ENCODE data around the gene TTLL10. TPM values are rescaled to one million over a fixed set of nuclear protein-coding genes. Genes with fewer than 3 reads are reported as not detected.
A peak's percentile ranks its signal among the peaks of the same experiment; 100 is the strongest.

Gene TTLL10
- polyA plus RNA-seq, 2 donors: 0.28 to 0.43 TPM

GRCh38 chr1:1204998-1205768, 31.5 kb downstream of the TTLL10 start:
- H3K27ac ChIP-seq (ENCODE audit: low read depth in 2 of 2, low read length in 1 of 2): no peak overlapping the region
- no peaks in the 10 kb centered on the region for H3K9me3 ChIP-seq (ENCODE audit: control insufficient read depth in 2 of 2, insufficient read depth in 1 of 2, low read depth in 1 of 2, low read length in 1 of 2)
- no peaks in the 10 kb centered on the region for H3K36me3 ChIP-seq (ENCODE audit: control insufficient read depth in 2 of 2, insufficient read depth in 2 of 2, low read length in 1 of 2)
- peaks cover 0 to 7% of the 10 kb centered on the region in 2 donors for H3K27me3 ChIP-seq (ENCODE audit: control insufficient read depth in 1 of 2, insufficient read depth in 2 of 2, low read length in 2 of 2)
- peaks cover 10 to 11% of the 10 kb centered on the region in 2 donors for H3K4me1 ChIP-seq (ENCODE audit: control insufficient read depth in 2 of 2, insufficient read depth in 2 of 2, low read length in 1 of 2)
- H3K4me3 ChIP-seq (ENCODE audit: low read depth in 1 of 2, low read length in 2 of 2): peak overlapping the region in 1 of 2 donors; percentile 26
- 82 to 86% methylated on average over 16 to 19 of the region's 19 CpGs for WGBS, 2 donors

- Histone ChIP-seq H3K4me1 (ENCODE audit: control insufficient read depth in 2 of 2, insufficient read depth in 2 of 2, low read length in 1 of 2) (peaks cover 10 to 11% of the 10 kb centered on the region in 2 donors), H3K27me3 (ENCODE audit: control insufficient read depth in 1 of 2, insufficient read depth in 2 of 2, low read length in 2 of 2) (peaks cover 0 to 5% of the 10 kb centered on the region in 2 donors), H3K27ac (ENCODE audit: low read depth in 2 of 2, low read length in 1 of 2) (no peak overlapping the region), H3K9me3 (ENCODE audit: control insufficient read depth in 2 of 2, insufficient read depth in 1 of 2, low read depth in 1 of 2, low read length in 1 of 2) (no peaks in the 10 kb centered on the region), H3K4me3 (ENCODE audit: low read depth in 1 of 2, low read length in 2 of 2) (peak overlapping the region; percentile 26 to 29), H3K36me3 (ENCODE audit: control insufficient read depth in 2 of 2, insufficient read depth in 2 of 2, low read length in 1 of 2) (no peaks in the 10 kb centered on the region)
- WGBS, 2 donors: 25% methylated on average over 31 of the region's 31 CpGs
These were observed 32.2 kb downstream of the TTLL10 start for GRCh38 chr1:1205769-1206375.

GRCh38 chr1:1206376-1206965, 32.8 kb downstream of the TTLL10 start, which contains the start of gene TNFRSF18:
Gene TNFRSF18, minus strand, starts transcription at chr1:1206592. Its CDS starts 21 bp downstream, at chr1:1206571.
- no peaks in the 10 kb centered on the region for H3K9me3 ChIP-seq (ENCODE audit: control insufficient read depth in 2 of 2, insufficient read depth in 1 of 2, low read depth in 1 of 2, low read length in 1 of 2)
- peaks cover 10 to 11% of the 10 kb centered on the region in 2 donors for H3K4me1 ChIP-seq (ENCODE audit: control insufficient read depth in 2 of 2, insufficient read depth in 2 of 2, low read length in 1 of 2)
- WGBS, 2 donors: 2 to 4% methylated on average over 48 to 49 of the region's 49 CpGs
- peak within 1 kb of the TSS; percentile 26 to 29 for H3K4me3 ChIP-seq (ENCODE audit: low read depth in 1 of 2, low read length in 2 of 2)
- H3K27me3 ChIP-seq (ENCODE audit: control insufficient read depth in 1 of 2, insufficient read depth in 2 of 2, low read length in 2 of 2): no peaks in the 10 kb centered on the region
- H3K27ac ChIP-seq (ENCODE audit: low read depth in 2 of 2, low read length in 1 of 2): peak within 1 kb of the TSS in 1 of 2 donors; percentile 16
- no peaks in the 10 kb centered on the region for H3K36me3 ChIP-seq (ENCODE audit: control insufficient read depth in 2 of 2, insufficient read depth in 2 of 2, low read length in 1 of 2)

- Histone ChIP-seq H3K36me3 (ENCODE audit: control insufficient read depth in 2 of 2, insufficient read depth in 2 of 2, low read length in 1 of 2) (no peaks in the 10 kb centered on the region), H3K4me1 (ENCODE audit: control insufficient read depth in 2 of 2, insufficient read depth in 2 of 2, low read length in 1 of 2) (peaks cover 10 to 11% of the 10 kb centered on the region in 2 donors), H3K27ac (ENCODE audit: low read depth in 2 of 2, low read length in 1 of 2) (no peak overlapping the region), H3K27me3 (ENCODE audit: control insufficient read depth in 1 of 2, insufficient read depth in 2 of 2, low read length in 2 of 2) (no peaks in the 10 kb centered on the region), H3K9me3 (ENCODE audit: control insufficient read depth in 2 of 2, insufficient read depth in 1 of 2, low read depth in 1 of 2, low read length in 1 of 2) (no peaks in the 10 kb centered on the region), H3K4me3 (ENCODE audit: low read depth in 1 of 2, low read length in 2 of 2) (no peak overlapping the region)
- WGBS, 2 donors: 39 to 42% methylated on average over 18 to 19 of the region's 19 CpGs
These were observed 33.4 kb downstream of the TTLL10 start for GRCh38 chr1:1206966-1207531.

- Histone ChIP-seq H3K27me3 (ENCODE audit: control insufficient read depth in 1 of 2, insufficient read depth in 2 of 2, low read length in 2 of 2) (no peaks in the 10 kb centered on the region), H3K27ac (ENCODE audit: low read depth in 2 of 2, low read length in 1 of 2) (no peak overlapping the region), H3K4me1 (ENCODE audit: control insufficient read depth in 2 of 2, insufficient read depth in 2 of 2, low read length in 1 of 2) (peaks cover 10 to 11% of the 10 kb centered on the region in 2 donors), H3K4me3 (ENCODE audit: low read depth in 1 of 2, low read length in 2 of 2) (no peak overlapping the region), H3K9me3 (ENCODE audit: control insufficient read depth in 2 of 2, insufficient read depth in 1 of 2, low read depth in 1 of 2, low read length in 1 of 2) (no peaks in the 10 kb centered on the region), H3K36me3 (ENCODE audit: control insufficient read depth in 2 of 2, insufficient read depth in 2 of 2, low read length in 1 of 2) (no peaks in the 10 kb centered on the region)
- 56 to 63% methylated on average over 11 of the region's 11 CpGs for WGBS, 2 donors
These were observed 33.9 kb downstream of the TTLL10 start for GRCh38 chr1:1207571-1207892.

- Histone ChIP-seq H3K9me3 (ENCODE audit: control insufficient read depth in 2 of 2, insufficient read depth in 1 of 2, low read depth in 1 of 2, low read length in 1 of 2) (no peaks in the 10 kb centered on the region), H3K36me3 (ENCODE audit: control insufficient read depth in 2 of 2, insufficient read depth in 2 of 2, low read length in 1 of 2) (no peaks in the 10 kb centered on the region), H3K27ac (ENCODE audit: low read depth in 2 of 2, low read length in 1 of 2) (peak overlapping the region in 1 of 2 donors; percentile 53), H3K4me3 (ENCODE audit: low read depth in 1 of 2, low read length in 2 of 2) (no peak overlapping the region), H3K27me3 (ENCODE audit: control insufficient read depth in 1 of 2, insufficient read depth in 2 of 2, low read length in 2 of 2) (no peaks in the 10 kb centered on the region), H3K4me1 (ENCODE audit: control insufficient read depth in 2 of 2, insufficient read depth in 2 of 2, low read length in 1 of 2) (peaks cover 10 to 16% of the 10 kb centered on the region in 2 donors)
- WGBS, 2 donors: 55 to 57% methylated on average over 35 to 38 of the region's 38 CpGs
These were observed 35.2 kb downstream of the TTLL10 start for GRCh38 chr1:1208713-1209433.

GRCh38 chr1:1210726-1211540, 37.3 kb downstream of the TTLL10 start:
- H3K27me3 ChIP-seq (ENCODE audit: control insufficient read depth in 1 of 2, insufficient read depth in 2 of 2, low read length in 2 of 2): no peaks in the 10 kb centered on the region
- H3K36me3 ChIP-seq (ENCODE audit: control insufficient read depth in 2 of 2, insufficient read depth in 2 of 2, low read length in 1 of 2): peaks cover 0 to 1% of the 10 kb centered on the region in 2 donors
- H3K4me3 ChIP-seq (ENCODE audit: low read depth in 1 of 2, low read length in 2 of 2): no peak overlapping the region
- 90 to 92% methylated on average over 30 to 31 of the region's 31 CpGs for WGBS, 2 donors
- H3K9me3 ChIP-seq (ENCODE audit: control insufficient read depth in 2 of 2, insufficient read depth in 1 of 2, low read depth in 1 of 2, low read length in 1 of 2): no peaks in the 10 kb centered on the region
- peaks cover 10 to 17% of the 10 kb centered on the region in 2 donors for H3K4me1 ChIP-seq (ENCODE audit: control insufficient read depth in 2 of 2, insufficient read depth in 2 of 2, low read length in 1 of 2)
- no peak overlapping the region for H3K27ac ChIP-seq (ENCODE audit: low read depth in 2 of 2, low read length in 1 of 2)

GRCh38 chr1:1211541-1212441, 38.1 kb downstream of the TTLL10 start:
- no peaks in the 10 kb centered on the region for H3K9me3 ChIP-seq (ENCODE audit: control insufficient read depth in 2 of 2, insufficient read depth in 1 of 2, low read depth in 1 of 2, low read length in 1 of 2)
- H3K4me1 ChIP-seq (ENCODE audit: control insufficient read depth in 2 of 2, insufficient read depth in 2 of 2, low read length in 1 of 2): peaks cover 3 to 11% of the 10 kb centered on the region in 2 donors
- H3K27ac ChIP-seq (ENCODE audit: low read depth in 2 of 2, low read length in 1 of 2): no peak overlapping the region
- H3K27me3 ChIP-seq (ENCODE audit: control insufficient read depth in 1 of 2, insufficient read depth in 2 of 2, low read length in 2 of 2): no peaks in the 10 kb centered on the region
- WGBS, 2 donors: 85 to 88% methylated on average over 26 to 28 of the region's 28 CpGs
- peaks cover 0 to 8% of the 10 kb centered on the region in 2 donors for H3K36me3 ChIP-seq (ENCODE audit: control insufficient read depth in 2 of 2, insufficient read depth in 2 of 2, low read length in 1 of 2)
- H3K4me3 ChIP-seq (ENCODE audit: low read depth in 1 of 2, low read length in 2 of 2): no peak overlapping the region
